H1 (cell line): ENCODE results near the gene C1orf21. TPM values are rescaled to one million over a fixed set of nuclear protein-coding genes. Genes with fewer than 3 reads are reported as not detected.

Experiments
- EP300 ChIP-seq, 2 experiments: IDR thresholded peaks; 1 replicate in 1 of 2; 2 replicates in 1 of 2; pipeline ENCODE4 v1.6.1; 2011 to 2012; ENCODE audit warnings: low read depth in 2 of 2, low read length in 2 of 2, mild to moderate bottlenecking in 2 of 2, borderline replicate concordance in 1 of 2, inconsistent platforms in 1 of 2, moderate library complexity in 1 of 2
- polyA plus RNA-seq, 7 experiments: library from polyadenylated mRNA; depleted of rRNA in 3 of 7; stranded (reverse) in 5 of 7; unstranded in 2 of 7; fragments of >200 nt in 5 of 7; fragments of 200-250 nt in 2 of 7; gene quantifications; 1 replicate in 5 of 7; 2 replicates in 1 of 7; 4 replicates in 1 of 7; pipeline versions ENCODE4 v1.2.1 to v1.2.3, GENCODE V29; 2011 to 2013; ENCODE audit warnings: missing spikeins in 2 of 7, mixed read lengths in 2 of 7
- total RNA-seq: library from RNA; stranded (reverse); fragmentation: NEBNext Ultra II Directional; extraction: Animal tissue kit (Norgen Biotek cat#: 25700); gene quantifications from 2 replicates; pipeline ENCODE4 v1.2.1, GENCODE V29; 2021
- TF ChIP-seq, protein P1 (sequence below): IDR thresholded peaks from 2 replicates; pipeline ENCODE4 v1.6.1; 2012; ENCODE audit warnings: inconsistent platforms

C1orf21 gene
- total and polyA plus RNA-seq, 2 of the 8 experiments (the other 6 are each of a cell fraction or from before 2014, with no cell fraction given), result 16.6 to 51.0 TPM

DNA sequence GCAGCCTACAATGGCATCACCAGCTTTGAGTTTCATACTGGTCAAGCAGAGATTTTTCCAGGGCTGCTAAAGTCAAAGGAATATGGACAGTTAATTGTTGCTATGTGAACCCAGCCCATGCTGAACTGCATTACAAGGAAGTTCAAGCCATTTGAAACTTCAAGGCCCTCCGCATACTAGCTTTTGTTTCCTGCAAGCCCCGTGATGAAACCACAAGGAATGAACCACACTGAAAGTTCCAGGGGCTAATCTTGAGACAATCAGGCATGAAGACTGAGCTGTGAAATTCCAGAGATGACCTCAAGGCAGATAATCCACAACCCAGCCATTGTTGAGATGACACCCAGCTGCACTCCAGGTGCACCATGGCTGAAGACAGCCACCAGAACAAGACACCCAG, 180.8 kb downstream of the C1orf21 start (continued):
- no peak for TF ChIP-seq EP300 (IDR thresholded peaks at IDR 0.05; ENCODE audit: borderline replicate concordance in 1 of 2, low read depth in 2 of 2, low read length in 2 of 2)
- TF ChIP-seq, protein P1, sequence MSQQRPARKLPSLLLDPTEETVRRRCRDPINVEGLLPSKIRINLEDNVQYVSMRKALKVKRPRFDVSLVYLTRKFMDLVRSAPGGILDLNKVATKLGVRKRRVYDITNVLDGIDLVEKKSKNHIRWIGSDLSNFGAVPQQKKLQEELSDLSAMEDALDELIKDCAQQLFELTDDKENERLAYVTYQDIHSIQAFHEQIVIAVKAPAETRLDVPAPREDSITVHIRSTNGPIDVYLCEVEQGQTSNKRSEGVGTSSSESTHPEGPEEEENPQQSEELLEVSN, result no peak
